SH-SY5Y (cell line): ENCODE results near the gene KRTAP6-2.

Experiments used
- GATA2 ChIP-seq: IDR thresholded peaks from 2 replicates; pipeline ENCODE4 v1.6.1; 2011; ENCODE audit warnings: mild to moderate bottlenecking, low read depth, low read length
- GATA3 ChIP-seq: IDR thresholded peaks from 2 replicates; pipeline ENCODE4 v1.6.1; 2011; ENCODE audit warnings: low read depth, mild to moderate bottlenecking, low read length, moderate library complexity

- TF ChIP-seq GATA2, result no peak
- TF ChIP-seq GATA3, result no peak
Measured at GRCh38 chr21:30613836-30614235, 15.1 kb upstream of the KRTAP6-2 start, which contains the start of gene KRTAP6-1.
